ENCODE results near the gene LRRC56. TPM values are rescaled to one million over a fixed set of nuclear protein-coding genes. Genes with fewer than 3 reads are reported as not detected.

The LRRC56 gene
- total RNA-seq, 4 donors from 2014 or later, result 0.13 to 0.69 (median 0.20) TPM; not detected in 1

GRCh38 chr11:592918-593317 is 55.6 kb downstream of the LRRC56 start:
- Histone ChIP-seq H3K4me1 (no peaks in the 10 kb centered on the region), H3K9me3 (no peaks in the 10 kb centered on the region), H3K36me3 (peaks cover 0 to 100% of the 10 kb centered on the region in 2 donors), H3K4me3 (no peak overlapping the region), H3K27me3 (no peaks in the 10 kb centered on the region), H3K27ac (no peak overlapping the region)
- ATAC-seq, result no peak
- TF ChIP-seq CTCF (IDR thresholded peaks at IDR 0.05) (no peak), POLR2AphosphoS5 (IDR thresholded peaks at IDR 0.05) (no peak), EP300 (IDR thresholded peaks at IDR 0.05) (no peak), POLR2A (IDR thresholded peaks at IDR 0.05) (no peak)
- 83 to 96% methylated on average over 5 to 8 of the region's 10 CpGs for WGBS, 2 donors (ENCODE audit: low coverage in 1 of 2)

GRCh38 chr11:593347-593746 is 56.0 kb downstream of the LRRC56 start:
- no peak overlapping the region for H3K27ac ChIP-seq
- 89% methylated on average over 9 of the region's 21 CpGs; no CpG with 5 or more reads in 1 of the 2 donors for WGBS, 2 donors (ENCODE audit: low coverage in 1 of 2)
- no peaks in the 10 kb centered on the region for H3K4me1 ChIP-seq
- H3K4me3 ChIP-seq, result no peak overlapping the region
- no peaks in the 10 kb centered on the region for H3K27me3 ChIP-seq
- no peak for ATAC-seq
- TF ChIP-seq EP300 (IDR thresholded peaks at IDR 0.05) (no peak), CTCF (IDR thresholded peaks at IDR 0.05) (no peak), POLR2A (IDR thresholded peaks at IDR 0.05) (no peak), POLR2AphosphoS5 (IDR thresholded peaks at IDR 0.05) (no peak)
- no peaks in the 10 kb centered on the region for H3K9me3 ChIP-seq
- H3K36me3 ChIP-seq, result peaks cover 0 to 100% of the 10 kb centered on the region in 2 donors

- ATAC-seq, result no peak
- no peaks in the 10 kb centered on the region for H3K27me3 ChIP-seq
- H3K27ac ChIP-seq, result no peak overlapping the region
- H3K9me3 ChIP-seq, result no peaks in the 10 kb centered on the region
- no peaks in the 10 kb centered on the region for H3K4me1 ChIP-seq
- TF ChIP-seq CTCF (IDR thresholded peaks at IDR 0.05), result no peak
- no peak for TF ChIP-seq EP300 (IDR thresholded peaks at IDR 0.05)
- TF ChIP-seq POLR2A (IDR thresholded peaks at IDR 0.05), result no peak
- peaks cover 0 to 100% of the 10 kb centered on the region in 2 donors for H3K36me3 ChIP-seq
- WGBS, 2 donors (ENCODE audit: low coverage in 1 of 2), result 80 to 93% methylated on average over 2 to 3 of the region's 10 CpGs
- H3K4me3 ChIP-seq, result no peak overlapping the region
Measured at GRCh38 chr11:595400-595799, 58.1 kb downstream of the LRRC56 start.

GRCh38 chr11:596374-596773 is 59.0 kb downstream of the LRRC56 start:
- H3K36me3 ChIP-seq, result peaks cover 0 to 100% of the 10 kb centered on the region in 2 donors
- no peaks in the 10 kb centered on the region for H3K9me3 ChIP-seq
- 81 to 86% methylated on average over 7 to 9 of the region's 10 CpGs for WGBS, 2 donors (ENCODE audit: low coverage in 1 of 2)
- no peak overlapping the region for H3K27ac ChIP-seq
- no peak for TF ChIP-seq EP300 (IDR thresholded peaks at IDR 0.05)
- TF ChIP-seq POLR2AphosphoS5 (IDR thresholded peaks at IDR 0.05), result no peak
- no peak for TF ChIP-seq POLR2A (IDR thresholded peaks at IDR 0.05)
- TF ChIP-seq CTCF (IDR thresholded peaks at IDR 0.05), result no peak
- H3K4me1 ChIP-seq, result no peaks in the 10 kb centered on the region
- H3K27me3 ChIP-seq, result no peaks in the 10 kb centered on the region
- no peak overlapping the region for H3K4me3 ChIP-seq
- ATAC-seq, result no peak

GRCh38 chr11:597166-597725 is 59.9 kb downstream of the LRRC56 start:
- Histone ChIP-seq H3K9me3 (no peaks in the 10 kb centered on the region), H3K4me3 (no peak overlapping the region), H3K4me1 (no peaks in the 10 kb centered on the region), H3K27me3 (no peaks in the 10 kb centered on the region), H3K36me3 (peaks cover 0 to 100% of the 10 kb centered on the region in 2 donors), H3K27ac (no peak overlapping the region)
- no CpG with 5 or more reads among the region's 29 CpGs for WGBS, 2 donors (ENCODE audit: low coverage in 1 of 2)
- no peak for ATAC-seq
- TF ChIP-seq CTCF (IDR thresholded peaks at IDR 0.05), result no peak

Measured in gastroesophageal sphincter (tissue), 4 donors.